GM21381 (cell line): ENCODE data around the gene TP53I13.

ENCODE experiments used
- ATAC-seq: cut with Tn5 transposase; IDR thresholded peaks from one replicate; pipeline ENCODE4 v1.9.1; 2021; ENCODE audit warnings: mild to moderate bottlenecking, moderate library complexity; ENCODE audit not compliant: unreplicated experiment

Gene TP53I13

DNA sequence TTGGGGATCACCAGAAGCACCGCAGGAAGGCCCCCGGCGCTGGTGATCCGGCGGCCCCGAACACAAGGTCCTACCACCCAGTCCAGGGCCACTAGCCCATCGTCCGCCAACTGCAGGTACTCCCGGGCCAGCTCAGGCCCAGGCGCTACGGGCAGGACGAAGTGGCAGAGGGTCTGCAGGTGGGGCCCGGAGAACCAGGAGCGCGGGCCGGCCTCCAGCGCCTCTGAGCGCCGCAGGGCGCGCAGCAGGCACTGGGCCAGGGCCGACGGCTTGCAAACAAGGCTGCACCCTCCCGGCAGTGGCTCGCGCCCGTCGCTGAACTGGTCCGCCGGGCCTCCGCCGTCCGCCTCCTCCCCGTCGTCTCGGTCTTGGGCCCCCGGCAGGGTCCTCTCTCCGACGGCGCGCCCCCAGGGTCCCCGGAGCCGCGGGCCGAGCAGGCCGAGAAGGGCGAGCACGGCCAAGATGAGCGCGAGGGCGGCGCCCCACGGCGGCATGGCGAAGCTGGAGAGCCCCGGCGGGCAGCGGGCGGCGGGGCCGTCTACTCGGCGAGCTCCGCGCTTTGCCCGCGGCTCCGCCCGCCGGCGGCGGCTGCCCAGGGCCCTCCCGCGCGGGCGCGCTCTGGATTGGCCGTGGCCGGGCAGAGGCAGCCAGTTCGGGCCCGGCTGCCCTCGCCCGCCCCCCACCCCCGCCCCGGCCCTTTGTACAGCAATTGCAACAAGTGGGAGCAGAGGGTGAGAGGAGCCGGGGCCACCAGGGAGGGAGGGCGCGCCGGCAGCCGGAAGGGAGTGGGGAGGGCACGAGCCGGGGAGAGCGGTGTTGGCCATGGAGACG is 1.8 kb upstream of the TP53I13 start, which contains the start of gene ABHD15:
Gene ABHD15, minus strand, starts transcription at position 565 of the 831 bp plus-strand sequence. Its CDS starts 71 bp downstream, at position 494.
- ATAC-seq, result peak; percentile 25

DNA sequence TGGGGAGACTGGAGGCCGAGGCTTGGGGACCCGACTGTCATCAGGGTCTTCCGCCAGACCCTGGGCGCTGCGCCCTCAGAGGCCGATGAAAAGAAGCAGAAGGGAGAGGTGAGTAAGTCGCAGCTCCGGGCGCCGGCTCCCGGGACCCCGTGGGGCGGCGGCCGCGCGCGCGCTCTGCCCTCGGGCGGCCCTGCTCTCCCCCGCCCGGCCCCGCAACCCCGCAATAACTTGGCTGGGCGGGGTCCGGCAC is 1.3 kb upstream of the TP53I13 start:
- ATAC-seq, result peak; percentile 10

DNA sequence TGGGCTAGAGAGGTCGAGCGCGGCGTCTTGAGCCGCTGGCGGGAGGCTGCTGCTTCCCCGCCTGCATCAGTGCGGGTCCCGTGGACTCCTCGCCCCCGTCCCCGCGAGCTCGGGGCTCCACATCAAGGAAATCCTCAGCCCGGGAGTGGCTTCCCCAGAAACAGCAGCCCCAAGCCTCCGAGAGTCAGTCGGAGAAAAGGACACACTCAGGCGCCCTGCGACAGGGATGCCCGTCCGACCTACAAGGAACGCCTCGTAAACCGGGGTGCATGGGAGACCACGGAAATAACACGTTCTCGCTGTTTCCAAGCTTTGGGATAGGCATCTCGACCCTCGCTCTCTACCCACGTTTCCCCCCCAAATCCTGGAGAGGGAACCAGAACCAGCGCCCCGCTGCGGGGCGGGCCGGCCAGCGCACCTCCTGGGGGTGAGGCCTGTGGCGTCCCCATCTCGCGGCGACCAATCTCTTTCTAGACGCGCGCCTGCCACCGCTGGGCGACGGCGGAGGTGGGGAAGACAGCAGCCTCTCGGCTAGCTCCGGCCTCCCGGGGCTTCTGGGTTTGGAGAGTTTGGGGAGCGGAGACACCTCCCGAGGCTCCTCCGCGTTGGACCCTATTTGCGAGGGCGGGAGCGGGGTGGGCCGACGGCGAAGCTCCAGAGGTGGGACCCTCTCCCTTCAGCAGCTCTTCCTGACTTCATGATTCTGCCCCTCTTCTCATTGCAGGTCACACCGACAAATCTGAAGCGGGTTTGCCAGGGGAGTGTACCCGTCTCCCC is 759 bp upstream of the TP53I13 start:
- ATAC-seq, result peak; percentile 35

DNA sequence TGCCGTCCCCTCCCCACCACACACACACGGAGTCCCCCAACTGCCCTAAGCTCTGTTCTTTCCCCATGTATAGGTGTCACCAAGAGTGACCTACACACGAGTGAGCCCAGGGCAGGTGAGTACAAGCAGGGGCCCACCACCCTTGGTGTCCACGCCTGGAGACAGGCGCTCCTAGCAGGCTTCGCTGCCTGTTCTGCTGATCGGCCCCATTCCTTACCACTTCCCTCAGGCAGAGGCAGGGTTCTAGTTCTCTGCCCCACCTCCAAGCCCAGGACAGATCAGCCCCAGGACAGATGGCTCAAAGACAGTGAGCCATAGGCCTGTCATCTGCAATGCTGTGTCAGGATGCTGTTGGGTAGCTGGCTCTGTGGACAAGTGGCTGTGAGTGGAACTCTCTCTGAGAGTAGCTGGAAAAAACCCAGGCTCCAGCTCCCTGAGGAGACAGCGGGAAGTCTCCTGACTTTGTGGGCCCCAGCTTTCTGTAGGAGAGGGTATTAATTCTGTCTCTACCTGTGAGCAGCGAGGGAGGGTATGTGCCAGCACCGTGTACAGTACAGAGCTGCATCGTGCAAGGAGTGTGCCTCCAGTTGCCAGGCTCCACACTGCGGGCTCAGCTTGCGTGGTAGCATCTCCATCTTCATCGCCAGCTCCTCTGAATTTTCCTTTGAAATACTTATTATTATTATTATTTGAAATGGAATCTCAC is 897 bp downstream of the TP53I13 start:
- no peak for ATAC-seq

DNA sequence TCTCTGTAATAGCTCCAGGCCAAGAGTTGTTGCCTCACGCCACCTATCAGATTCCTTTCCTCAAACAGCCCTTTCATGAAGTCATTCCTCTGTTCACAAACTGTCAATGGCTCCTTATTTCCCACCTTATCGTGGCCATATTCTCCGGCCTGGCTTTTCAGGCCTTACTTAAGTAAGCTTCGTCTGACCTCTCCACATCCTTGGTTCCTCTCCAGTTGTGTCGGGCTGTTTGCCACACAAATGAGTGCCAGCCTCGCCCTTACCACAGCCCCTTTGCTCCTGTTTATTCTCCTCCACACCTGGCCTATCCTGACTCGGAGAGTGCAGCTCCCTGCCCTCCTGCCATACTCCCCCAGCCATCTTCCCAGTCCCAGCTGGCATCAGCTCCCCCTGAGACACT is 2.0 kb downstream of the TP53I13 start:
- no peak for ATAC-seq

DNA sequence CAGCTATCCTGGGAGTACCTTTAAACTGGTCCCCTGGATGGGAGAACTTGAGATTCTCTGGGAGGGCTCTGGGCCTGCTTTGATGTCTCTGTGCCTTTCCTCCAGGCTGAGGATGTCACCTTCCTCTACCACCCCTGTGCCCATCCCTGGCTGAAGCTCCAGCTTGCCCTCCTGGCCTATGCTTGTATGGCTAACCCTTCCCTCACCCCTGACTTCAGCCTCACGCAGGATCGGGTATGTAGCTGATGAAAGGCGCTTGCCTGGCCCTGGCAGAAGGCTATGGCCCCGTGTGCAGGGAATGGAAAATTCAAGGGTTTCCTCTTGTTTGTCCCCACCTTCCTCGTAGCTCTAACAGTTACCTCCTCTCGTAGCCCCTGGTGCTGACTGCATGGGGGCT is 3.0 kb downstream of the TP53I13 start:
- ATAC-seq, result no peak

DNA sequence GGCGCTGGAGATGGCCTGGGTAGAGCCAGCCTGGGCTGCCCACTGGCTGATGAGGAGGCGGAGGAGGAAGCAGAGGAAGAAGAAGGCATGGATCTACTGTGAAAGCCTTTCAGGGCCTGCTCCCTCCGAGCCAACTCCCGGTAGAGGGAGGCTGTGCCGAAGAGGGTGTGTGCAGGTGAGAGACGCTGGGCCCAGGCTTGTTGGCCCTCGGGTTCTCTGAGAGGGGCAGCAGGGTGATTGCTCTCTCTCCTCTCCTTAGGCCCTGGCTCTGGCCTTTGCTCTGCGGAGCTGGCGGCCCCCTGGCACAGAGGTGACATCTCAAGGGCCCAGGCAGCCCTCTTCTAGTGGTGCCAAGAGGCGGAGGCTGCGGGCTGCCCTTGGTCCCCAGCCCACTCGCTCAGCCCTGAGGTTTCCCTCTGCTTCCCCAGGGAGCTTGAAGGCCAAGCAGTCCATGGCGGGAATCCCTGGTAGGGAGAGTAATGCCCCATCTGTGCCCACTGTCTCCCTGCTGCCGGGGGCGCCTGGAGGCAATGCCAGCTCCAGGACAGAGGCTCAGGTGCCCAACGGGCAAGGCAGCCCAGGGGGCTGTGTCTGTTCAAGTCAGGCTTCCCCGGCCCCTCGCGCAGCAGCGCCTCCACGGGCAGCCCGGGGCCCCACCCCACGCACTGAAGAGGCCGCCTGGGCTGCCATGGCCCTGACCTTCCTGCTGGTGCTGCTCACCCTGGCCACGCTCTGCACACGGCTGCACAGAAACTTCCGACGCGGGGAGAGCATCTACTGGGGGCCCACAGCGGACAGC is 3.6 kb downstream of the TP53I13 start:
- ATAC-seq, result no peak

DNA sequence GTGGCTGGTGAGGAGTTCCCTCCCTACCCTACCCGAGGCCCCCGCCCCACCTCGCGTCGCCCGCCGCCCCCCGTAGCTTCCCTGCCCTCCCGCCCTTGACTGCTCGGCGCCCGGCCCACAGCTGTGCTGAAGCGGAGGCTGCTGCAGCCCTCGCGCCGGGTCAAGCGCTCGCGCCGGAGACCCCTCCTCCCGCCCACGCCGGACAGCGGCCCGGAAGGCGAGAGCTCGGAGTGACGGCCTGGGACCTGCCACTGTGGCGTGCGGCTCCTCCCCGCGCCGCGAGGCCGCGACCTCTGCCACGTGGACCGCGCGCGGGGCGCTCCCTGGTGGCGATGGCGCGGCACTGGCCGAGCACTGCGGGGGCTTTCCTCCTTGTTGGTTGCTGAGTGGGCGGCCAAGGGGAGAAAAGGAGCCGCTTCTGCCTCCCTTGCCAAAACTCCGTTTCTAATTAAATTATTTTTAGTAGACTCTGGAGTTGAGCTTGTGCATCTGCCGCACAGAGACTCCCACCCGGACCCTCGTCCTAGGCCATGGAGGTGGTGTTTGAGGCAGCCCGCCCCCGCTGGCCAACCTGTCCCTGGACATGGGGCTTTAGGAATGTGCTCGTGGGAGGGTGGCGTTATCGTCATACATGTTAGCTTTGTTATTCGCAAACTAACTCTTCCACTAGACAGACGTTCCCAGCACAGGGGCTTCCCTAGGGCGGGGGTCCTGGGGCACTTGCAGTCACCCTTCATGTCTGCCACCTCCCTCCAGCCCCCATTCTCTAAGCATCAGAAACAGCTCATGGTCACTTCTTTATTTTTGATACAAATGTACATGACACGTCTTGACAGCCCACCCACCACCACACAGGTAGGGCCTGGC is 4.4 kb downstream of the TP53I13 start:
- no peak for ATAC-seq

DNA sequence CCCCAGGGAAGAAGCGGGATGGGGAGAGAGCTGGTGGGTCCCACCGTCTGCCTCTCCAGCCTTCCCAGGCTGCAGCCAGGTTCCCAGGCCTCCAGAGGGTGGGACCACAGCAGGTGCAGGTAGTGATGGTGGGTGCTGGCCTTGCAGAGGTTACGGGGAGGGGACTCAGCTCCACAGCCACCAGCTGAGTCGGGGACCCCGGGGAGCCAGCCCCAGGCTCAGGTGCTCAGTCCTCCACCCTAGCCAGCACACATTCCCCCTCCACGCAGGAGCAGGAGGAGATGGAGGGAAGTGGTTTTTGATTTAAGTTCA is 5.0 kb downstream of the TP53I13 start:
- no peak for ATAC-seq

DNA sequence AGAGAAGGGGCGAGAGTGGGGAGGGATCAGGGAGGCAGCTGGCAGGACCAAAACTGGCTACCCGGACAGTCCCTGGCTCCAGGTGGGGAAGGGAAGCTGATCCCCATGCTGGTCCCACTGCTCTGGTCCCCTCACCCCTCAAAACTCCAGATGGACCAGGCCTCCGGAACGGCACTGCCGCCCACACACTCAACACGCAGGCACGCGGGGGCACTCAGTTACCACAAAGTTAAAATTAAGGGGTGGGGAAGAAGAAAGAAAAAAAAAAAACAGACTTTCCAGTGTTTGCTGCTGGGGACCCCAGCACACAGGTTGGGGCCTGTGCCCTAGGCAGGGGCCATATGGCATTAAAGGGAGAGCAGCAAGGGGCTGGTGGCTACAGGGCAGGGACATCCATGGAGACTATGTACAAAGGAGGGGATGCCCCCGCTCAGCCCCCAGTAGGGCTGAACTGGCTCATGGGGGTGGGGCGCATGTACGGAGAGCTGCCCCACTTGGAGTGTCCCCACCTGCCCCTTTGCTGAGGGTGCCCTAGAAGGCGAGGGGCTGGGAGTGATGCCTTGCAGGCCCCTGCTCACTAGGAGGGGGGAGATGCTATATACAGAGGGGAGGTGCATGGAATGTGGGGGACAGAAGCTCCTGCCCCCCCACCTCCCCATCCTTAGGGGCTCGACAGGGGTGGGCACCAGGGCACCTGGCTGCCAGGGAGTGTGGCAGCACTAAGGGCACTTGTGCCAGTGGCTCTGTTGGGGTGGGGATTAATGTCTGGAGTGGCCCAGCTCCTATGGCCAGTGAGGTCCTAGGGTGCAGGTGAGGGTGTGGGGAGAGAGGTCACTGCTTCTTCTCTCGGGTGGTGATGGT is 5.6 kb downstream of the TP53I13 start:
- ATAC-seq, result no peak

DNA sequence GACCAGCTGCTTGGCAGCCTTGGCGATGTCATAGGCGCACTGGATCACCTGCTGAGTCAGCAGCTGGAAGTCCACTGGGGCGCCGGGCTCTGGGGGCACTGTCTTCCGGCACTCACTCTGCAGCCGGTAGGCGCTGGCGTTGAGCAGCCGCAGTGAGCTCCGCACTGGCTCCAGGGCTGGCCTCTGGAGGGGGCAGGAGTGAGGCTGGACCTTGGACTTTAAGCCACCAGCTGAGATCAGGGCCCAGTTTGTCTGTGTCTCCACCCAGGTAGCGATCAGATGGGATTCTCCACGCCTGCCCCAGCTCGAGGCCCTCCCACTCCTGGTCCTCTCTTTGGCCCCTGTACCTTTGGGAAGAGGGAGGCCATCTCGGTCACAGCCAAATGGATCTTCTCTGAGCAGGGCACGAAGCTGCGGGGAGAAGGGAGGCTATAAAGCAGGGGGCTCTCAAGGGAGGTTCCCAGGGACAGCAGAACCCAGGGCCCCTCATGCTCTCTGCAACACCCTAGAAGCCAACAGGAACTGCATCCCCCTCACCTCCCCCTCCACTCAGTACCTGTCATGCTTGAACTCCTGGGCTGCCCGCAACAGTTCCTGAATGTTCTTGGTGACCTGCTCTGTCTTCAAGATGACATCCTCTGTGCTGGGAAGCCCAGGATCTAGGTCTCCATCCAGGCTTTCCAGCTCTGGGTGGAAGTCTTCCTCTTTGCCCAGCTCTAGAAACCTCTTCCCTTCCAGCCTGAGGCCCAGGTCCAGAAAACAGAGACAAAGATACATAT is 6.4 kb downstream of the TP53I13 start:
- no peak for ATAC-seq

DNA sequence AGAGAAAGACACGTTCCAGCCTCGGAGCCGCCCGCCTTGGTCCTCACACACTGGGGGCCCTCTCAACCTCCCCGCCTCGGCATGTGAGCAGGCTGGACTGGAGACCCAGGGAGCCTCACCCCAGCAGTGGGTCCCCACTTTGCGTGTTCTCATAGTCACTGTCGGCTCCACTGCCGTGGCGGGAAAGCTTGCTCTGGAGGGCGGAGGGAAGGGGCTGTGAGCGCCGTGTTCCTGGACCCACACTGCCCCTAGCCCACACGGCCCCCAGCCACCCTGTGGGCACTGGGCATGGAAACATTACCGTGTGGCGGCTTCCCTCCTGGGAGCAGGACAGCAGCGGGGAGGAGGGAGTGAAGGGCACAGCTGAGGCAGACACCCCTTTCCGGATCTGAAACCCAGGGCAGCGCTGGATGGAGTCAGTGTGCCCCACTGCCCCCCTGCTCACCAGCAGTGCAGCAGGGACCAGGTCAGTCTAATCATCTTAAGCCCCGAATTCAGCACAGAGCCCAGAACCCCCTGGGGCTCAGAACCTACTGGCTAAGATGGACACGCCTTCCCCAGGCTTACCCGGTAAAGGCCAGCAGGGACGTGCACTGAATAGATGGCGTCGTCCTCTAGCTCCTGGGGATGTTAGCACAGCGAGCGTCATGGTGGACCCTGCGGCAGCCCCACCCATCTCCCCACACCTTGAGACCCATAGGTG is 7.2 kb downstream of the TP53I13 start:
- ATAC-seq, result no peak

DNA sequence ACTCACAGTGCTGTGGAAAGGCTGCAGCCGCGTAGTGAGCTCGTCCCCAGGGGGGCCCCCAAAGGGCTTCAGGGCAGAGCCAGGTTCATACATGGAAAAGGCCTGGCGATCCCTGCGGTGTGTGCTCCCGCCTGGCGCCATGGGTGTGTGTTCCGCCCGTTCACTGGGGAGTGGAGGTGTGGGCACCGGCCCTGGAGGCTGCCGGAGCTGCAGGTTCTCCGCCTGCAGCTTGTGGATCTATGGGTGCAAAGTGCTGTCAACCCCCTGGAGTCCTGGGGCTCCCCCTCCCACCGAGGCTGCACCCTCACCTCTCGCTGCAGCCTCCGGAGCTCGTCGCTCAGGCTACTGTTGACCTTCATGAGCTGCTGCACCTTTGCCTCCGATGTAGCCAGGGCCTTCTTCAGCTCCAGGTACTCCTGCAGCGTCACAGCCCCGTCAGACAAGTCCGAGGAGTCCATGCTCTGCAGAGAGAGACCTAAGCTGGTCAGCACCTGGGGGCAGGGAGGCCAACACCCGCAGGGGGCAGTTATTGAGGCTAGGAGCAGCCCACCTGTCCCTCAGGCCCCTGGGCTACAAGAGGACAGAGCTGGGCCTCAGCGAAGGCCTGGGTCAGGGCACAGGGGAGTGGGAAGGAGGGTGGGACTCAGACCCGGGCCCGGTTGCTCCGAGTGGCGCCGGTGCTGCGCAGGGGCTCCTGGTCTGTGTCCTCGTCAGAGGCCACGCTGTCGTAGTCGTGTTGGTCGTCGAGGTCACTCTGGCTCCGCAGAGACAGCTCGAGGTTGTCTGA is 7.9 kb downstream of the TP53I13 start:
- no peak for ATAC-seq

DNA sequence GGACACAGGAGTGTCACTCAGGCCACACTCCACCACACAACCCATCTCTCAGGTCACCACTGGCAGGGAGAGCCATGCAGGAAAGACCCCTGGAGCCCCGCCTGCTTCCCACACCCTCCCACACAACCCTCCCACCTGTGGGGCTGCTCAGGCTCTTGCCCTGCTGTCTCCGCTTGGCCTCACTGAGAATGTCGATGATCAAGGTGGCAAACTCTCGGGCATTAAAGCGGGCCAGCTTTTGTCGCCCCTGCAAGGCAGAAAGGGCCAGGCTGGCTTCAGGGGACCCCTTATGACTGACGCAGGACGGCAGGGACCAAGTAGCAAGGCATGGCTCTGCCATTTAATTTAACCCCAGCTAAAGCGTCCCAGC is 8.5 kb downstream of the TP53I13 start:
- no peak for ATAC-seq

DNA sequence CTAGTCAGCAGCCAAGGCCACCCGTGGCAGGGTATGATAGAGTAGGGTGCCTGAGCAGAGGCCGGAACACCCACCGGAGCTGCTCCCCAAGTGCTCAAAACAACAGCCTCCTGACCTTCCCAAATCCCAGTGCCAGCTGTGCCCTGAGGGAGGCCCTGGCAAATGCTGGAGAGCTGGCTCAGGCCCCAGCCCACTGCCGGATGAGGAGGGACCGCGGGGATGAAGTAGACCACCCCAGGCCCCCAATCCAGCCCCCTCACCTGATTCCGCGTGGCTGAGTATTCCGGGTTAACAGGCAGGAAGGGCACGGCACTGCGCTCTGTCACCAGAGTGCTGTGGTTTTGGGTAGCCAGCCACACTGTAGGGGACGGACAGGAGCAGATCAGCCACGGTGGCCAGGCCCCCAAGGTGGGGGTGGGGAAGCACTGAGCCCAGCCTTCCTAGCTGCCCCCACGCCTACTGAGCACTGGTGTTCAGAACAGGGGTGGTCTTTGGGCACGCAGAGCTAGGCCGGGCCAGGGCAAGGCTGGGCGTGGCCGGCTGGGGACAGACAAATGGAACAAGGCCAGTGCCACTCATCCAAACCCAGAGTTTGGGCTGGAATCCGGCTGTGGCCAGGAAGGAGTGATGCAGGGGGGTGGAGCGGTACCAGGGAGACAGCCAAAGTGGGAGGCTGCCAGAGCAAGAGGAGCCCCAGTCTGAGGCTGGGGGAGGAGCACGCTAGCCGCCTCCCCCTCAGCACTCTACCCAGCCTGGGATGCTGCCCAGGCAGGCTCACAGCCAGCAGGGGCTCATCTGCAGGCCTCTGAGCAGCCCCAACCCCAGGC is 9.1 kb downstream of the TP53I13 start:
- ATAC-seq, result no peak
